Keratinocyte (primary cell): ENCODE results near the gene THOP1. TPM values are rescaled to one million over a fixed set of nuclear protein-coding genes. Genes with fewer than 3 reads are reported as not detected.

Experiments
- DNase-seq: peaks from one replicate; pipeline ENCODE4 v3.0.0-alpha.2; 2011; ENCODE audit warnings: low read depth, missing footprints, low spot score
- FAIRE-seq: peaks from 2 replicates; lab custom pipeline; 2011; peaks lifted over from hg19 to GRCh38; lab: Jason Lieb, UNC
- H2AFZ ChIP-seq: 2 replicates; pipeline ENCODE4 v1.6.0; 2012; ENCODE audit warnings: low read length, control low read depth, inconsistent platforms; ENCODE audit not compliant: control insufficient read depth
- H3K27ac ChIP-seq: 2 replicates; pipeline ENCODE4 v1.5.1; 2011; ENCODE audit warnings: low read length; ENCODE audit not compliant: control insufficient read depth, insufficient read depth
- H3K27me3 ChIP-seq: 3 replicates; pipeline ENCODE4 v1.6.0; 2011; ENCODE audit warnings: low read length; ENCODE audit not compliant: control insufficient read depth, insufficient read depth; ENCODE audit errors: extremely low read depth
- H3K36me3 ChIP-seq, 2 experiments: 2 replicates in 1 of 2; 3 replicates in 1 of 2; pipeline ENCODE4 v1.5.1; 2011; ENCODE audit warnings: low read length in 2 of 2, mild to moderate bottlenecking in 1 of 2; ENCODE audit not compliant: control insufficient read depth in 2 of 2, insufficient read depth in 2 of 2; ENCODE audit errors: extremely low read depth in 1 of 2
- H3K4me1 ChIP-seq: 3 replicates; pipeline ENCODE4 v1.5.1; 2011; ENCODE audit warnings: low read length; ENCODE audit not compliant: control insufficient read depth, insufficient read depth; ENCODE audit errors: extremely low read depth
- H3K4me2 ChIP-seq: 3 replicates; pipeline ENCODE4 v1.6.0; 2011; ENCODE audit warnings: low read depth, low read length; ENCODE audit not compliant: control insufficient read depth, insufficient read depth; ENCODE audit errors: extremely low read depth
- H3K4me3 ChIP-seq, 3 experiments: fragments of 200-600 bp in 1 of 3; sonication (generic) in 1 of 3; 2 replicates in 2 of 3; 3 replicates in 1 of 3; pipeline ENCODE4 v1.5.1; 2011 to 2016; ENCODE audit warnings: low read length in 3 of 3, mild to moderate bottlenecking in 3 of 3, control low read depth in 2 of 3, inconsistent platforms in 1 of 3, low read depth in 1 of 3, mixed read lengths in 1 of 3, mixed run types in 1 of 3, moderate library complexity in 1 of 3; ENCODE audit not compliant: control insufficient read depth in 2 of 3, insufficient read depth in 2 of 3; ENCODE audit errors: extremely low read depth in 1 of 3
- H3K79me2 ChIP-seq: 2 replicates; pipeline ENCODE4 v1.6.0; 2012; ENCODE audit warnings: low read length; ENCODE audit not compliant: control insufficient read depth, insufficient read depth
- H3K9ac ChIP-seq: 3 replicates; pipeline ENCODE4 v1.6.0; 2011; ENCODE audit warnings: low read length; ENCODE audit not compliant: control insufficient read depth, insufficient read depth; ENCODE audit errors: extremely low read depth
- H3K9me1 ChIP-seq: 3 replicates; pipeline ENCODE4 v1.6.0; 2011; ENCODE audit warnings: low read length; ENCODE audit not compliant: control insufficient read depth, insufficient read depth; ENCODE audit errors: extremely low read depth
- H3K9me3 ChIP-seq: 2 replicates; pipeline ENCODE4 v1.5.1; 2012; ENCODE audit warnings: low read depth, low read length; ENCODE audit not compliant: control insufficient read depth
- H4K20me1 ChIP-seq: 3 replicates; pipeline ENCODE4 v1.6.0; 2011; ENCODE audit warnings: low read length; ENCODE audit not compliant: control insufficient read depth, insufficient read depth; ENCODE audit errors: extremely low read depth
- CTCF ChIP-seq, 3 experiments: IDR thresholded peaks in 1 of 3; conservative IDR thresholded peaks in 1 of 3; optimal IDR thresholded peaks in 1 of 3; 2 replicates in 2 of 3; 3 replicates in 1 of 3; pipeline versions ENCODE3 to v1.5.1; 2011; ENCODE audit warnings: low read length in 3 of 3, mild to moderate bottlenecking in 3 of 3, moderate library complexity in 2 of 3, control low read depth in 1 of 3, inconsistent platforms in 1 of 3; ENCODE audit not compliant: insufficient read depth in 2 of 3; ENCODE audit errors: extremely low read depth in 1 of 3
- EZH2 ChIP-seq: IDR thresholded peaks from one replicate; pipeline ENCODE4 v1.6.1; 2012; ENCODE audit warnings: inconsistent platforms, mild to moderate bottlenecking, low read length, moderate library complexity
- dilution Hi-C: fragments of 300-500 bp; cut with MboI; formaldehyde crosslinking; loops from one replicate; pipeline ENCODE4 v1.7.0; 2020; ENCODE audit warnings: low sequenced_read_pairs; ENCODE audit not compliant: extremely low pct_ligation_motif_present
- polyA plus RNA-seq, 5 experiments: library from polyadenylated mRNA; depleted of rRNA in 3 of 5; stranded (reverse) in 3 of 5; stranded (forward) in 1 of 5; unstranded in 1 of 5; fragments of >200 nt; gene quantifications; 1 replicate in 1 of 5; 2 replicates in 3 of 5; 3 replicates in 1 of 5; pipeline versions ENCODE4 v1.2.1 to v1.2.3, GENCODE V29; 2011 to 2012; ENCODE audit warnings: missing spikeins in 2 of 5, low read depth in 1 of 5, low replicate concordance in 1 of 5

THOP1 gene
- polyA plus RNA-seq, 1 donor (not counting 4 experiments of a cell fraction or from before 2014, with no cell fraction given): 69.9 TPM

GRCh38 chr19:2807379-2808128, 22.3 kb downstream of the THOP1 start:
- Histone ChIP-seq H3K79me2 (peaks cover 2% of the 10 kb centered on the region), H3K36me3 (peaks cover 18 to 43% of the 10 kb centered on the region in 2 experiments), H3K27ac (no peak overlapping the region), H3K9me1 (no peaks in the 10 kb centered on the region), H3K9ac (no peak overlapping the region), H3K4me3 (no peak overlapping the region), H2AFZ (no peak overlapping the region), H3K4me2 (no peak overlapping the region), H4K20me1 (no peaks in the 10 kb centered on the region), H3K27me3 (no peaks in the 10 kb centered on the region), H3K4me1 (no peaks in the 10 kb centered on the region), H3K9me3 (no peaks in the 10 kb centered on the region)
- DNase-seq (no peak), FAIRE-seq (no peak)
- no peak for TF ChIP-seq EZH2
- TF ChIP-seq CTCF (optimal IDR thresholded peaks at IDR 0.05 in 1 of 3, IDR thresholded peaks at IDR 0.05 in 1 of 3, conservative IDR thresholded peaks at IDR 0.05 in 1 of 3; ENCODE audit: extremely low read depth in 1 of 3, insufficient read depth in 2 of 3, low read length in 3 of 3): no peak
- dilution Hi-C loops: no loop called here

GRCh38 chr19:2808129-2808941, 23.0 kb downstream of the THOP1 start:
- H3K9ac ChIP-seq: no peak overlapping the region
- FAIRE-seq (no peak), DNase-seq (no peak)
- H3K9me1 ChIP-seq: no peaks in the 10 kb centered on the region
- H3K9me3 ChIP-seq: no peaks in the 10 kb centered on the region
- no peak overlapping the region for H2AFZ ChIP-seq
- dilution Hi-C loops: no loop called here
- H3K79me2 ChIP-seq: no peaks in the 10 kb centered on the region
- H3K4me3 ChIP-seq: no peak overlapping the region
- H3K36me3 ChIP-seq: peaks cover 16 to 39% of the 10 kb centered on the region in 2 experiments
- H4K20me1 ChIP-seq: no peaks in the 10 kb centered on the region
- no peak overlapping the region for H3K27ac ChIP-seq
- no peak overlapping the region for H3K4me2 ChIP-seq
- TF ChIP-seq EZH2: no peak
- no peak for TF ChIP-seq CTCF (optimal IDR thresholded peaks at IDR 0.05 in 1 of 3, IDR thresholded peaks at IDR 0.05 in 1 of 3, conservative IDR thresholded peaks at IDR 0.05 in 1 of 3; ENCODE audit: extremely low read depth in 1 of 3, insufficient read depth in 2 of 3, low read length in 3 of 3)
- H3K4me1 ChIP-seq: no peaks in the 10 kb centered on the region
- no peaks in the 10 kb centered on the region for H3K27me3 ChIP-seq
